ENCODE data around the gene CADPS.

- no peak for TF ChIP-seq CTCF (IDR thresholded peaks at IDR 0.05; ENCODE audit: poor library complexity)
- no peak for TF ChIP-seq EZH2 (IDR thresholded peaks at IDR 0.05; ENCODE audit: borderline replicate concordance)
- TF ChIP-seq EZH2phosphoT487 (IDR thresholded peaks at IDR 0.05; ENCODE audit: low read depth, severe bottlenecking, unreplicated experiment): no peak
These were observed 519.5 kb downstream of the CADPS start for GRCh38 chr3:62355703-62356102.

Data from hepatocyte (in vitro differentiated cells).